ENCODE data around the gene IL19. TPM values are rescaled to one million over a fixed set of nuclear protein-coding genes. Genes with fewer than 3 reads are reported as not detected.

Gene IL19
- total and polyA plus RNA-seq, 4 donors: not detected

DNA sequence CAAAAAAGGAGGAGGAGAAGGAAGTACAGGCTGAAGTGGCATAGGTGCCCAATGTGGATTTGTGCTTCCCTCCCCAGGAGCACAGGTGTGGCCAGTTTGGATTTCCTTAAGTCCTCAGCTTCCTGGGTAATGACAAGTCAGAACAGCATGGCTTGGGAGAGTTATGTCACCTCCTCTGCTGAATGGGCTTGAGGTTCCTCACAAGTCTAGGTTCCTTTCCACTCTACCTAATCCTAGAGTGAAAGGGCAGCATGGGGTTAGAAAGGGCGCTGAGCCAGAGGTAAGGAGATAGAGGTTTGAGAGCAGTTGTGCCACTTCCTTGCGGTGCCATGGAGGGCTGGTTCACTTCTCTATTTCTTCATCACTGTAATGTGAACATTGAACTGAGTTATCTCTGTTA, 59.3 kb downstream of the IL19 start:
- H3K36me3 ChIP-seq (ENCODE audit: control insufficient read depth in 4 of 4, insufficient read depth in 3 of 4, low read depth in 1 of 4, low read length in 3 of 4): no peaks in the 10 kb centered on the region
- H3K4me3 ChIP-seq (ENCODE audit: low read depth in 1 of 3, low read length in 3 of 3): no peak overlapping the region
- no peaks in the 10 kb centered on the region for H3K4me1 ChIP-seq (ENCODE audit: control insufficient read depth in 4 of 4, insufficient read depth in 4 of 4, low read length in 3 of 4)
- TF ChIP-seq GABPA (IDR thresholded peaks at IDR 0.05 in 1 of 2, conservative IDR thresholded peaks at IDR 0.05 in 1 of 2) (no peak), JUND (IDR thresholded peaks at IDR 0.05) (no peak), FOXA2 (IDR thresholded peaks at IDR 0.05) (no peak), RAD21 (IDR thresholded peaks at IDR 0.05) (no peak), TAF1 (conservative IDR thresholded peaks at IDR 0.05) (no peak), EGR1 (IDR thresholded peaks at IDR 0.05; ENCODE audit: low read depth in 2 of 2) (no peak), RXRA (IDR thresholded peaks at IDR 0.05) (no peak), NR2F2 (IDR thresholded peaks at IDR 0.05) (no peak), SP1 (IDR thresholded peaks at IDR 0.05) (no peak), HNF4G (IDR thresholded peaks at IDR 0.05) (no peak), HNF4A (conservative IDR thresholded peaks at IDR 0.05) (no peak), YY1 (IDR thresholded peaks at IDR 0.05) (no peak), FOXA1 (IDR thresholded peaks at IDR 0.05) (no peak)
- TF ChIP-seq, protein P1, sequence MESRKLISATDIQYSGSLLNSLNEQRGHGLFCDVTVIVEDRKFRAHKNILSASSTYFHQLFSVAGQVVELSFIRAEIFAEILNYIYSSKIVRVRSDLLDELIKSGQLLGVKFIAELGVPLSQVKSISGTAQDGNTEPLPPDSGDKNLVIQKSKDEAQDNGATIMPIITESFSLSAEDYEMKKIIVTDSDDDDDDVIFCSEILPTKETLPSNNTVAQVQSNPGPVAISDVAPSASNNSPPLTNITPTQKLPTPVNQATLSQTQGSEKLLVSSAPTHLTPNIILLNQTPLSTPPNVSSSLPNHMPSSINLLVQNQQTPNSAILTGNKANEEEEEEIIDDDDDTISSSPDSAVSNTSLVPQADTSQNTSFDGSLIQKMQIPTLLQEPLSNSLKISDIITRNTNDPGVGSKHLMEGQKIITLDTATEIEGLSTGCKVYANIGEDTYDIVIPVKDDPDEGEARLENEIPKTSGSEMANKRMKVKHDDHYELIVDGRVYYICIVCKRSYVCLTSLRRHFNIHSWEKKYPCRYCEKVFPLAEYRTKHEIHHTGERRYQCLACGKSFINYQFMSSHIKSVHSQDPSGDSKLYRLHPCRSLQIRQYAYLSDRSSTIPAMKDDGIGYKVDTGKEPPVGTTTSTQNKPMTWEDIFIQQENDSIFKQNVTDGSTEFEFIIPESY (IDR thresholded peaks at IDR 0.05): no peak
- TF ChIP-seq, protein P2, sequence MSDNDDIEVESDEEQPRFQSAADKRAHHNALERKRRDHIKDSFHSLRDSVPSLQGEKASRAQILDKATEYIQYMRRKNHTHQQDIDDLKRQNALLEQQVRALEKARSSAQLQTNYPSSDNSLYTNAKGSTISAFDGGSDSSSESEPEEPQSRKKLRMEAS (IDR thresholded peaks at IDR 0.05): no peak
- TF ChIP-seq, protein P3, sequence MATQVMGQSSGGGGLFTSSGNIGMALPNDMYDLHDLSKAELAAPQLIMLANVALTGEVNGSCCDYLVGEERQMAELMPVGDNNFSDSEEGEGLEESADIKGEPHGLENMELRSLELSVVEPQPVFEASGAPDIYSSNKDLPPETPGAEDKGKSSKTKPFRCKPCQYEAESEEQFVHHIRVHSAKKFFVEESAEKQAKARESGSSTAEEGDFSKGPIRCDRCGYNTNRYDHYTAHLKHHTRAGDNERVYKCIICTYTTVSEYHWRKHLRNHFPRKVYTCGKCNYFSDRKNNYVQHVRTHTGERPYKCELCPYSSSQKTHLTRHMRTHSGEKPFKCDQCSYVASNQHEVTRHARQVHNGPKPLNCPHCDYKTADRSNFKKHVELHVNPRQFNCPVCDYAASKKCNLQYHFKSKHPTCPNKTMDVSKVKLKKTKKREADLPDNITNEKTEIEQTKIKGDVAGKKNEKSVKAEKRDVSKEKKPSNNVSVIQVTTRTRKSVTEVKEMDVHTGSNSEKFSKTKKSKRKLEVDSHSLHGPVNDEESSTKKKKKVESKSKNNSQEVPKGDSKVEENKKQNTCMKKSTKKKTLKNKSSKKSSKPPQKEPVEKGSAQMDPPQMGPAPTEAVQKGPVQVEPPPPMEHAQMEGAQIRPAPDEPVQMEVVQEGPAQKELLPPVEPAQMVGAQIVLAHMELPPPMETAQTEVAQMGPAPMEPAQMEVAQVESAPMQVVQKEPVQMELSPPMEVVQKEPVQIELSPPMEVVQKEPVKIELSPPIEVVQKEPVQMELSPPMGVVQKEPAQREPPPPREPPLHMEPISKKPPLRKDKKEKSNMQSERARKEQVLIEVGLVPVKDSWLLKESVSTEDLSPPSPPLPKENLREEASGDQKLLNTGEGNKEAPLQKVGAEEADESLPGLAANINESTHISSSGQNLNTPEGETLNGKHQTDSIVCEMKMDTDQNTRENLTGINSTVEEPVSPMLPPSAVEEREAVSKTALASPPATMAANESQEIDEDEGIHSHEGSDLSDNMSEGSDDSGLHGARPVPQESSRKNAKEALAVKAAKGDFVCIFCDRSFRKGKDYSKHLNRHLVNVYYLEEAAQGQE (IDR thresholded peaks at IDR 0.05): no peak
- TF ChIP-seq, protein P4, sequence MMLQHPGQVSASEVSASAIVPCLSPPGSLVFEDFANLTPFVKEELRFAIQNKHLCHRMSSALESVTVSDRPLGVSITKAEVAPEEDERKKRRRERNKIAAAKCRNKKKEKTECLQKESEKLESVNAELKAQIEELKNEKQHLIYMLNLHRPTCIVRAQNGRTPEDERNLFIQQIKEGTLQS (IDR thresholded peaks at IDR 0.05): no peak
- TF ChIP-seq, protein P5, sequence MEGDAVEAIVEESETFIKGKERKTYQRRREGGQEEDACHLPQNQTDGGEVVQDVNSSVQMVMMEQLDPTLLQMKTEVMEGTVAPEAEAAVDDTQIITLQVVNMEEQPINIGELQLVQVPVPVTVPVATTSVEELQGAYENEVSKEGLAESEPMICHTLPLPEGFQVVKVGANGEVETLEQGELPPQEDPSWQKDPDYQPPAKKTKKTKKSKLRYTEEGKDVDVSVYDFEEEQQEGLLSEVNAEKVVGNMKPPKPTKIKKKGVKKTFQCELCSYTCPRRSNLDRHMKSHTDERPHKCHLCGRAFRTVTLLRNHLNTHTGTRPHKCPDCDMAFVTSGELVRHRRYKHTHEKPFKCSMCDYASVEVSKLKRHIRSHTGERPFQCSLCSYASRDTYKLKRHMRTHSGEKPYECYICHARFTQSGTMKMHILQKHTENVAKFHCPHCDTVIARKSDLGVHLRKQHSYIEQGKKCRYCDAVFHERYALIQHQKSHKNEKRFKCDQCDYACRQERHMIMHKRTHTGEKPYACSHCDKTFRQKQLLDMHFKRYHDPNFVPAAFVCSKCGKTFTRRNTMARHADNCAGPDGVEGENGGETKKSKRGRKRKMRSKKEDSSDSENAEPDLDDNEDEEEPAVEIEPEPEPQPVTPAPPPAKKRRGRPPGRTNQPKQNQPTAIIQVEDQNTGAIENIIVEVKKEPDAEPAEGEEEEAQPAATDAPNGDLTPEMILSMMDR (IDR thresholded peaks at IDR 0.05; ENCODE audit: low read depth, low read length, missing input control): no peak
- WGBS: 80% methylated on average over 2 of the region's 2 CpGs
- no peak overlapping the region for H3K27ac ChIP-seq (ENCODE audit: low read depth in 1 of 2, low read length in 2 of 2)
- H3K9ac ChIP-seq (ENCODE audit: low read depth in 1 of 2, low read length in 2 of 2): no peak overlapping the region
- DNase-seq (ENCODE audit: low spot score): no peak
- H3K9me3 ChIP-seq (ENCODE audit: control insufficient read depth in 4 of 4, low read length in 3 of 4): no peaks in the 10 kb centered on the region
- peaks cover 0 to 2% (median 0%) of the 10 kb centered on the region in 4 donors for H3K27me3 ChIP-seq (ENCODE audit: control insufficient read depth in 4 of 4, insufficient read depth in 4 of 4, low read length in 3 of 4)

Measured in liver (tissue), 9 donors.